ENCODE results near the gene PYGO2.

PYGO2 gene

GRCh38 chr1:154966111-154966510 lies 4.5 kb upstream of the PYGO2 start:
- no peak overlapping the region for H3K27ac Mint-ChIP-seq
- no peak overlapping the region for H3K4me3 Mint-ChIP-seq
- H3K9me3 Mint-ChIP-seq: no peaks in the 10 kb centered on the region
- H3K36me3 Mint-ChIP-seq (ENCODE audit: low read depth): peaks cover 47% of the 10 kb centered on the region
- peaks cover 24% of the 10 kb centered on the region for H3K4me1 Mint-ChIP-seq (ENCODE audit: low read depth)
- no peaks in the 10 kb centered on the region for H3K27me3 Mint-ChIP-seq (ENCODE audit: low read depth)

GRCh38 chr1:154964359-154964758 lies 2.8 kb upstream of the PYGO2 start:
- Mint-ChIP-seq H3K27me3 (ENCODE audit: low read depth) (no peaks in the 10 kb centered on the region), H3K27ac (no peak overlapping the region), H3K36me3 (ENCODE audit: low read depth) (peaks cover 44% of the 10 kb centered on the region), H3K9me3 (no peaks in the 10 kb centered on the region), H3K4me1 (ENCODE audit: low read depth) (peaks cover 26% of the 10 kb centered on the region), H3K4me3 (no peak overlapping the region)

GRCh38 chr1:154963643-154964042 lies 2.1 kb upstream of the PYGO2 start:
- Mint-ChIP-seq H3K4me3 (no peak overlapping the region), H3K4me1 (ENCODE audit: low read depth) (peaks cover 22% of the 10 kb centered on the region), H3K9me3 (no peaks in the 10 kb centered on the region), H3K27me3 (ENCODE audit: low read depth) (no peaks in the 10 kb centered on the region), H3K27ac (no peak overlapping the region), H3K36me3 (ENCODE audit: low read depth) (peaks cover 41% of the 10 kb centered on the region)

GRCh38 chr1:154962795-154963330 lies 1.3 kb upstream of the PYGO2 start:
- H3K36me3 Mint-ChIP-seq (ENCODE audit: low read depth): peaks cover 38% of the 10 kb centered on the region
- no peaks in the 10 kb centered on the region for H3K9me3 Mint-ChIP-seq
- H3K4me3 Mint-ChIP-seq: peak overlapping the region; percentile 86
- peak overlapping the region; percentile 45 for H3K27ac Mint-ChIP-seq
- no peaks in the 10 kb centered on the region for H3K27me3 Mint-ChIP-seq (ENCODE audit: low read depth)
- peaks cover 22% of the 10 kb centered on the region for H3K4me1 Mint-ChIP-seq (ENCODE audit: low read depth)

GRCh38 chr1:154962156-154962749 lies 671 bp upstream of the PYGO2 start:
- Mint-ChIP-seq H3K4me1 (ENCODE audit: low read depth) (peaks cover 22% of the 10 kb centered on the region), H3K9me3 (no peaks in the 10 kb centered on the region), H3K36me3 (ENCODE audit: low read depth) (peaks cover 32% of the 10 kb centered on the region), H3K27me3 (ENCODE audit: low read depth) (no peaks in the 10 kb centered on the region), H3K4me3 (peak overlapping the region; percentile 86), H3K27ac (peak overlapping the region; percentile 86)

- peaks cover 24% of the 10 kb centered on the region for H3K36me3 Mint-ChIP-seq (ENCODE audit: low read depth)
- H3K27me3 Mint-ChIP-seq (ENCODE audit: low read depth): no peaks in the 10 kb centered on the region
- H3K27ac Mint-ChIP-seq: peak overlapping the region; percentile 88
- peaks cover 35% of the 10 kb centered on the region for H3K4me1 Mint-ChIP-seq (ENCODE audit: low read depth)
- H3K4me3 Mint-ChIP-seq: peak overlapping the region; percentile 95
- no peaks in the 10 kb centered on the region for H3K9me3 Mint-ChIP-seq
Measured at GRCh38 chr1:154960446-154961136, 991 bp downstream of the PYGO2 start.

- Mint-ChIP-seq H3K4me1 (ENCODE audit: low read depth) (peaks cover 46% of the 10 kb centered on the region), H3K27me3 (ENCODE audit: low read depth) (no peaks in the 10 kb centered on the region), H3K9me3 (no peaks in the 10 kb centered on the region), H3K27ac (no peak overlapping the region), H3K4me3 (peak overlapping the region; percentile 59), H3K36me3 (ENCODE audit: low read depth) (peaks cover 22% of the 10 kb centered on the region)
Measured at GRCh38 chr1:154959426-154959780, 2.2 kb downstream of the PYGO2 start.

- Mint-ChIP-seq H3K27me3 (ENCODE audit: low read depth) (no peaks in the 10 kb centered on the region), H3K27ac (no peak overlapping the region), H3K36me3 (ENCODE audit: low read depth) (peaks cover 24% of the 10 kb centered on the region), H3K9me3 (no peaks in the 10 kb centered on the region), H3K4me1 (ENCODE audit: low read depth) (peaks cover 51% of the 10 kb centered on the region), H3K4me3 (peak overlapping the region; percentile 59)
Measured at GRCh38 chr1:154958681-154959425, 2.7 kb downstream of the PYGO2 start.

- H3K4me1 Mint-ChIP-seq (ENCODE audit: low read depth): peaks cover 55% of the 10 kb centered on the region
- H3K9me3 Mint-ChIP-seq: no peaks in the 10 kb centered on the region
- H3K36me3 Mint-ChIP-seq (ENCODE audit: low read depth): peaks cover 23% of the 10 kb centered on the region
- H3K27ac Mint-ChIP-seq: no peak overlapping the region
- peak overlapping the region; percentile 13 for H3K4me3 Mint-ChIP-seq
- H3K27me3 Mint-ChIP-seq (ENCODE audit: low read depth): no peaks in the 10 kb centered on the region
Measured at GRCh38 chr1:154958036-154958435, 3.5 kb downstream of the PYGO2 start.

GRCh38 chr1:154957091-154957657 lies 4.4 kb downstream of the PYGO2 start:
- H3K27me3 Mint-ChIP-seq (ENCODE audit: low read depth): no peaks in the 10 kb centered on the region
- peaks cover 25% of the 10 kb centered on the region for H3K36me3 Mint-ChIP-seq (ENCODE audit: low read depth)
- H3K4me1 Mint-ChIP-seq (ENCODE audit: low read depth): peaks cover 60% of the 10 kb centered on the region
- H3K4me3 Mint-ChIP-seq: no peak overlapping the region
- H3K9me3 Mint-ChIP-seq: no peaks in the 10 kb centered on the region
- peak overlapping the region; percentile 62 for H3K27ac Mint-ChIP-seq

- peak overlapping the region; percentile 100 for H3K27ac Mint-ChIP-seq
- H3K4me3 Mint-ChIP-seq: peak overlapping the region; percentile 98
- peaks cover 28% of the 10 kb centered on the region for H3K36me3 Mint-ChIP-seq (ENCODE audit: low read depth)
- H3K27me3 Mint-ChIP-seq (ENCODE audit: low read depth): no peaks in the 10 kb centered on the region
- no peaks in the 10 kb centered on the region for H3K9me3 Mint-ChIP-seq
- peaks cover 64% of the 10 kb centered on the region for H3K4me1 Mint-ChIP-seq (ENCODE audit: low read depth)
Measured at GRCh38 chr1:154956544-154956941, 5.0 kb downstream of the PYGO2 start.

- Mint-ChIP-seq H3K27me3 (ENCODE audit: low read depth) (no peaks in the 10 kb centered on the region), H3K9me3 (no peaks in the 10 kb centered on the region), H3K36me3 (ENCODE audit: low read depth) (peaks cover 28% of the 10 kb centered on the region), H3K4me1 (ENCODE audit: low read depth) (peaks cover 65% of the 10 kb centered on the region), H3K27ac (peak within 1 kb of the TSS; percentile 100), H3K4me3 (peak within 1 kb of the TSS; percentile 98)
Measured at GRCh38 chr1:154955718-154956543, 5.7 kb downstream of the PYGO2 start, which contains the start of gene PBXIP1. TSS of gene PBXIP1 (minus strand) at chr1:154956099. CDS start at chr1:154953721, 2,378 bp downstream.

- Mint-ChIP-seq H3K36me3 (ENCODE audit: low read depth) (peaks cover 32% of the 10 kb centered on the region), H3K27ac (peak overlapping the region; percentile 100), H3K4me1 (ENCODE audit: low read depth) (peaks cover 65% of the 10 kb centered on the region), H3K4me3 (peak overlapping the region; percentile 98), H3K9me3 (no peaks in the 10 kb centered on the region), H3K27me3 (ENCODE audit: low read depth) (no peaks in the 10 kb centered on the region)
Measured at GRCh38 chr1:154955039-154955717, 6.4 kb downstream of the PYGO2 start.

All from T-helper 1 cell treated with Interleukin-12 subunit alpha and Interleukin-12 subunit beta and Interleukin-4 antibody, amounts not matched to agents 30 μg/mL and 1 μg/mL, for 36 hours (primary cell).